CD4-positive, alpha-beta T cell treated with Interleukin-6 at 100 ng/mL for 8 hours (primary cell): Measurements from ENCODE around the gene SLC29A1.

ENCODE experiments used
- DNase-seq: peaks from one replicate; pipeline ENCODE4 v3.0.0-alpha.2; 2020; ENCODE audit warnings: mixed read lengths, low spot score

SLC29A1 gene

GRCh38 chr6:44237021-44237812 is 13.8 kb downstream of the SLC29A1 start:
- peak; percentile 77 for DNase-seq

- DNase-seq: peak; percentile 75
Measured at GRCh38 chr6:44237813-44238433, 14.5 kb downstream of the SLC29A1 start.

GRCh38 chr6:44238687-44239350 is 15.4 kb downstream of the SLC29A1 start:
- DNase-seq: no peak

- DNase-seq: no peak
Measured at GRCh38 chr6:44243345-44243744, 19.9 kb downstream of the SLC29A1 start.

- no peak for DNase-seq
Measured at GRCh38 chr6:44245391-44245911, 22.1 kb downstream of the SLC29A1 start.

- peak; percentile 76 for DNase-seq
Measured at GRCh38 chr6:44245912-44246662, 22.7 kb downstream of the SLC29A1 start.

- peak; percentile 98 for DNase-seq
Measured at GRCh38 chr6:44246663-44247337, 23.4 kb downstream of the SLC29A1 start, which contains the start of gene HSP90AB1. Gene HSP90AB1, plus strand, starts transcription at chr6:44247101. Its CDS starts 1,529 bp downstream, at chr6:44248630.

- peak; percentile 84 for DNase-seq
Measured at GRCh38 chr6:44247338-44248302, 24.2 kb downstream of the SLC29A1 start.

GRCh38 chr6:44248579-44248978 is 25.2 kb downstream of the SLC29A1 start:
- no peak for DNase-seq

GRCh38 chr6:44249082-44249748 is 25.8 kb downstream of the SLC29A1 start:
- no peak for DNase-seq

- DNase-seq: no peak
Measured at GRCh38 chr6:44250067-44250717, 26.8 kb downstream of the SLC29A1 start.

GRCh38 chr6:44250718-44251123 is 27.3 kb downstream of the SLC29A1 start:
- no peak for DNase-seq

GRCh38 chr6:44251576-44252524 is 28.5 kb downstream of the SLC29A1 start:
- DNase-seq: no peak

GRCh38 chr6:44253307-44254101 is 30.1 kb downstream of the SLC29A1 start:
- peak; percentile 54 for DNase-seq

GRCh38 chr6:44254191-44255104 is 31.1 kb downstream of the SLC29A1 start:
- no peak for DNase-seq
